ENCODE data around the gene NLGN1.

Gene NLGN1

DNA sequence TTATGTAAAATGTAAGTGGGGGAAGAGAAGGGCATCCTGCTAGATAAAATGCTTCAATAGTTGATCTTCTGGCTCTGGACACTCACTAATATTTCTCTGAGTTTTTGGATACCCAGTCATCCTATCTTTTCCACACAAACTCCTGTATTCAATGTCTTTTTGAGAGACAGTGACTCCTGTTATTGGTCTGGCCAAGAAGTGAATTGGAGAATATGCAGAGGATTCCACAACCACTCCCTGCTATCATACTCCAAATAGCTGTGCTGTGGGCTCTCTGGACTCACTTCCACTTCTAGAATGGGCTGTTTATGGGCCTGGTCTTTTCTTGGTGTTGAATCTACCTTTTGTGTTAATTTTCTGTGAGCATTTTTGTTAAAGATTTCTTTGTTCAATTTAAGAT lies 376.8 kb downstream of the NLGN1 start:
- DNase-seq: no peak

DNA sequence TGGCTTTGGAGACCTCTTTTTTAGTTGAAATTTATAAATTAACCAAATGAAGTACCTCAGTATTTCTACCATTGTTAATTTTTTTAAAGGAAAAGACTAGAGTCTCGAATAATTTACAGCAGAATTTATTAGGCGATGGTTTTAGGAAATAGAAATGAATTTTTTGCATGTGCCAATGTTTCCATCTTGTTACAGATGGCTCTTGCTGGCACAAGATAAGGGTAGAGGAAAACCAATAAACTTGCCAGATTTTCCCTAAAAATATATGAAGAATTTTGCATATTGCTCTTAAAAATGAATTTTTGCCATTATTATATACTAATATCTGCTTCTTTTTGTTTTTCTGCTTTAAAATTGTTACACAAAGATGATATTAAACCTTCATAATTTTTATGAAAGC lies 380.7 kb downstream of the NLGN1 start:
- no peak for DNase-seq

DNA sequence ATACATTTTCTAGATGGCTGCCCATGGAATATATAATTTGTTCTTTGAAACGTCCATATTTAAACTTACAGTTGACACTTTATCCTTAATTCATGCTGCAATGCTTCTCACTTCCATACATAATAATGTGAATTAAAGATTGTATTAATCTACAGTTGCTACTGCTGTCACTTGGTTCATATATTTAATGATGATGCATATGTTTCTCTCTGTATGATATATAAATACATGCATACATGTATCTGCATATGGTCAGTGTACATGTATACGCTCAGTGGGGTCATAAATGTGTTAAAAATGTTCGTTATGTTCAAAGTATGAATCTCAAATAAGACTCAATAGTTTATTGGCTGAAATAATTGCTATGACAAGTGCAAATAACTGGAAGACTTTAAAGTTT lies 382.5 kb downstream of the NLGN1 start:
- no peak for DNase-seq

DNA sequence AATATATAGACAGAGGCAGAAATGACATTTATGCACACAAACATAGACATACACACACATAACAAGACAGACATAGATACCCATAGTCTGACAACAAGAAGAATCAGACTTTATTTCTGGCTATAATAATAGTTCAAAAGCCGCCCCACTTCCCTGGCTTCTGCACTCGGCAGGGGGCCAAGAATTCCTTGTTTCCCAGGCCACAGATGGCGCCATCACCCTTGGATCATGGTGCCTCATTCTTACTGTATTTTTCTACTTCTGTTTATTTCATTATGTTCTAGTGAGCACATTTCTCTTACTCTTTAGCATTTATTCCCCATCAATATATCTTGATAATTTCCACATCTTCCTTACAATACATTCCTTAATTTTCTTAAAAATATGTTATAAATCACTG lies 387.5 kb downstream of the NLGN1 start:
- DNase-seq: no peak

DNA sequence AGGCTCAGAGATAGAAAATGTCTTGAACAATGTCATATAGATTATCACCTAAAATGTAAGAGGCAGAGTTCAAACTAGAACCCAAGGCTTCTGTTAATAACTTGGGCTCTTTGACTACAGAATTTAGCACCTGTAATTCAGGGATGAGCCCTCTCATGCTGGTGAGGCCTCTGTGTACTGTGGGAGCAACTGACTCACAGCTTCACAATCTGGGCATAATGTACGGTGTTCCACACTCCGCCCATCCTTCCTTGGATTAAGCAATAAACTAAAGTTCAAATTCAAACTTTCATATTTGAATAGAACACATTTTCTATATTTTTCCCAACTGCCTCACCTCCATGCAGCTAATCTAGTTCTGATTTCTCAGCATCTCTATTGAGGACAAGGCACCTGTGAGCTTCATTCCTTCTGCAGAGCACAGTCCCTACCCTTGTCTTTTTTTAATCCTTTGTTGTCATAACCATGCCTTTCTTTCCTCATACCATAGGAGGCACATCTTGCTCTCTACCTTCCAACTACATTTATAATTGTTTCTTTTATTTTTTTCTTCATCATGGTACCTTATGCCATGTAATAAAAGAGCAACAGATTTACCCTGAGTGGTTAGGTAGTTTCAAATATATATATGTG lies 392.1 kb downstream of the NLGN1 start:
- DNase-seq: no peak

DNA sequence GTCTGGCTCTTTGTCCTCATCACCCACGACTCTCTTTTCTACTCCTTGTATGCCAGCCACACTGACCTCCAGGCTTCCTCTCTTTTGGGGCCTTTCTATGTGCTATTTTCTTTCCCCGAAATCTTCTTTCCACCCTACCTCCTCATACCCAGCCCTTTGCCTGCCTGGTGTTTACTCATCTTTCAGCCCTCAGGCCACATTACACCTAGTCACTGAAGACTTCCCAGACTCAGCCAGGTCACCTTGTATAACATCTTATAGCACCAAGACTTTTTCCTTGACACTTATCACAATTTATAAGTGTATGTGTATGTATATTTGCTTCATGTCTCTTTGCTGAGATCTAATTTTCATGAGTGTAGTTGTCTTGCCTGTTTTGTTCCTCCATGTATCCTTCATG lies 396.4 kb downstream of the NLGN1 start:
- no peak for DNase-seq

DNA sequence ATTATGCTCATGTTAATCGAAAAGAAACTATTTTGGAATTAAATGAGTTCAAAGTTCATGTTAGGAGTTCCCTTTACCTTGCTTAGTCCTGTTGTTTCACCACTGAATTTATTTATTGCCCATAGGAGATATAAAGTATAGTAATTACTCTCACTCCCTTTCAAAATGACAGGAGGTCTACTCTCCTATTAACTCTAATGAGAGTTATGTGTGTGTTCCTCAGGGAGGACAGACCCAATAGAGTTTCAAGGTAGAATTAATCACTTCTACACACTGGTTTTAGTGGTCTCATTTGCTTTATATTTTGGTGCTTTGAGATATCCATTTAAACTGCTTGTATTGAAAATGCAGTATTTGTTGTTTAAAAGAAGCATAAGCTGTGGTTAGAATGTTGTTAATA lies 398.9 kb downstream of the NLGN1 start:
- no peak for DNase-seq

DNA sequence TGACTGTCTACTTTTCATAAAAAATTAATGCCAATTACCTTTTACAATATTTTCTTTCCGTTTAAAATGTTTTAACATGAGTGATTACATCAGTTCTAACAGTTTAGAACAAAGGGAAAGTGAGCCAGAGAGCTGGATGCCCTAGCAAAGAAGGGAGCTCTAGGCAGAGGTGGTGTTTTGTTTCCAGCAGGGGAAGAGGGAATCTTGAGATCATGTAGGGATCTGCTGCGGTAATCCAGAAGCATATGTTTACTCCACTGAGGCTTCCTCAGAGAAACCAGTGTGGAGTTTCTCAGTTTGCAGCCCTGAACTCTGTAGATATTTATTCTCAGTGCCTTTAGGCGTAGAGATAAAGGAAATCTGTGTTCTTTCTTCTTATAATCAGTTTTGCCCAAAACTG lies 399.3 kb downstream of the NLGN1 start:
- no peak for DNase-seq

DNA sequence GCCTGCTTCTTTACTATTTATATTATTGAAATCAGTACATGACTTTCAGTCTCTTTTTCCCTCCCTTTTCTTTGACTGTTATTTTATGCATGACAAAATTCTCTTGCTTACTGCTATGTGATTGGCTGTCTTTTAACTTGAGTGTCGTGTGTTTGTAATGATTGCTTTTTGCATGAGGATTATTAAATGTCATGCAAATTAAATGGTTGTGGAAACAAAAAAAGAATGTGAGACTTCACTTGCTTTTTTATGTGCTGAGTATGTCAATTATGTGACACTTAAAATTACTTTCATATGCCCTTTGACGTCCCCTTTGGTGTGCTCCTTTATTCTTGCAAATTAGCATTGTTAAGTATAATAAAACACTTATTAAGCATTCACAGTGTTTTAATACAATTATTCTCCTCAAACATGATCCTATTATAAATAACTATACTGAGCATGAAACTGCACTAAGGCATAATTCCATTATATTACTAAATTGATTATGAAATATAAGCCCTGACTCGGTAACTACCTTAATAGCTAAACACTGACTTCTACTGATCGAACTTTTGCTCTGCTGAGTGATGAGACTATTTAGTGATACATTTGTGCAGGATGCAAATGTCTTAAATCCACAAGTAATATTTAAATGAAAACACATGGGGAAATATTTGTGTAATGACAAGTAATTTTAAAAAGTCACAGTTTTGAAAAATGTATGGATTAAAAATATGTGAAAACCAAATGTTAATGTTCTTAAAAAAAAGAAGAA lies 401.7 kb downstream of the NLGN1 start:
- DNase-seq: no peak

DNA sequence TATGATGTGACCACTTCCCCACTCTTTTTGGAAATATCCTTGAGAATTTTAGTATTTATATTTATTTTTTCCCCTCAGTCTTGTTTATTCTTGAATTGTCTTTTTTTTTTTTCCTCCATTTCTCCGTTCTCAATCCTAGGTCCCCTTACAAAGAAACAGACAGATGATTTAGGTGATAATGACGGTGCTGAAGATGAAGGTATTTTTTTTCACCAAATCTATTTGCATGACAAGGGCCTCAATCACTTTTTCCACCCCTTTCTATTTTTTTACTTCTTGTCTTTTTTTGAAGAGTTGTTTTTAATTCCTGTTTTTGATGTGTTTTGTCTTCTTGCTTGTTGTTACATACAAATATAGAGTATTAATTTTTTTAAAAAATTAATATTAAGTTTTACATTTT lies 402.6 kb downstream of the NLGN1 start:
- no peak for DNase-seq

DNA sequence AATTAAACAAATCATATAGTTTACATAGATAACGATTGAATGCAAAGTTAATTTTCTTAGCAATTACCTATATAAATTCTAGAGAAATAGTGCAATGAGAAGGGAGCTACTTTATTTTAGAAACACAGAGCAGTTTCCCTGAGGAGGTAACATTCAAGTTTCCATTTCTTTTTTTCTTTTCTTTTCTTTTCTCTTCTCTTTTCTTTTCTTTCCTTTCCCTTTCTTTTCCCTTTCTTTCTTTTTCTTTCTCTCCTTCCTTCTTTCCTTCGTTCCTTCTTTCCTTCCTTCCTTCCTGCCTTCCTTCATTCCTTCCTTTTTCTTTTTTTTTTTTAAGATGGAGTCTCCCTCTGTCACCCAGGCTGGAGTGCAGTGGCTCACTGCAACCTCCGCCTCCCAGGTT lies 417.3 kb downstream of the NLGN1 start:
- no peak for DNase-seq

DNA sequence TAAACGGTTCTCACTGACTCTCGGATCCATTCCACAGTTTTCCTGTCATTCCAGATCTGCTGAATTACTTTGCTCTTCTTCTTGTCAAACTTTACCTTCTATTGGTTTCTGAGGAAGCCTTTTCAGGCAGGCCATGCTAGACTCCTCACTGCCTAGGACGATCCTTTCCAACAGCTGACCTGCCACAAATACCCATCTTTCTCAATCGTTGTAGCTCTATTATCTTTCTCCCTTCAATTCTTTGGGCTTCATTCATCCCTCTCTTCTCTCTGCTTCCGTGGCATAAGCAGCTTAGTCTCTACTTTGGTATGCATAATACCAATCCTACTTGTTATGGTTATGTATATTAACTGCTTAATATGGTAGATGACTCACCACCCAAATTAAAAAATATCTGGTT lies 421.8 kb downstream of the NLGN1 start:
- no peak for DNase-seq

DNA sequence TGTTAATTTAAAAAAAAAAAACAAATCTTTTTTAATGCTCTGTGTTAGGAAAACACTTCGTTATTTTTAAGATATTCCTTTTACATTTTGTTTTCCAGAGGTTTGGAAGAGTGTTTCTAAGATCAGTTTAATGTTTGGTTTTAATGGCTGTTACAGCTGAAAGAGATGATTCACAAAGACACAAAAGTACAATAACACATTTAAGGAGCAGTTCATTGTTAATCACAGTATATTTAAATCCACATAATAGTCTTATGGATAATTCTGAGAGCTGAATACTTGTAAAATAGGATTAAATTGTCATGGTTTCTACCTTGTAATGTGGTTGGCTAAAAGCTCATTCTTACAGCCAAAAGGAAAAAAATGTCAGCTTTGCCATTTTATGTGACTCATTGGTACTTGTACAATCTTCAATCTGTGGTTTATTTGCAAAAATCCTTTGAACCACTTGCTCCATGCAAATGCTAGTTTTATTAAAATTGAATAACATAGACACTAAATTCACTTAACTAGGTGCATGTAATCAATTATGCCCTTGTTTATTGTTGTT lies 426.4 kb downstream of the NLGN1 start:
- no peak for DNase-seq

DNA sequence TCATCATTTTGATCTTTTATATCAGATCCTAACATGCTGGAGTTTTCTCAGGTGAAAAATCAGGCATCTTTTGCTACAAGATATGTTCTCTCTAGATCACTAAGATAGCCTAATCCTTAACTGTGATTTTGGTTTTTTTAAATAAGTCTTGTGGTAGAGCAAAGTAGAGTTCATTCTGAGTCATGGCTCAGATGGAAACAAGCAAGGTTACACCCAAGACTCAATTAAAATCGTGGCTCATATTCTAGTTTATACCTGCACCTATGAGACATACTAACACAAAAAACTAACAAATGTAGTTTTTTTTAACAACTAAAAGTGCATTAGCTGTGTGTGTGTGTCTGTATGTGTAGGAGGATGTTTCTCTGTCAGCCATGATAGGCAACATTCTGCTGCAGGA lies 428.2 kb downstream of the NLGN1 start:
- no peak for DNase-seq

DNA sequence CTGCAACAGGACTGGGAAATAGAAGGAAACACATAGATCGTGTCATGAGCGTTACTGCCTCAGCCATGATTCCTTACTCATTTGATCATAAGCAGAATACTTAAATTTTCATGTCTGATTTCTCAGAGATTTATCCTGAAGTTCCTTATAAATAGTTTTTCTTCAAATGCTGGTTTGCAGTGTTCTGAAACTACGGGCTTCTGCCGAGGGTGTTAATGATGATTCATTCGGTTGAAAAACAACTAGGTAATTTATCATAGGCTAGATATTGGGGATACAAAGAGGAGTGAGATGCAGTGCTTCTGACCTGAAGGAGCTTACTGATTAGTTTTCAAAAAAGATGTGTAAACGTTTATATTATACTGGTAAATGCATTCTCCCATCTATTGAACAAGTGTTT lies 428.9 kb downstream of the NLGN1 start:
- no peak for DNase-seq

DNA sequence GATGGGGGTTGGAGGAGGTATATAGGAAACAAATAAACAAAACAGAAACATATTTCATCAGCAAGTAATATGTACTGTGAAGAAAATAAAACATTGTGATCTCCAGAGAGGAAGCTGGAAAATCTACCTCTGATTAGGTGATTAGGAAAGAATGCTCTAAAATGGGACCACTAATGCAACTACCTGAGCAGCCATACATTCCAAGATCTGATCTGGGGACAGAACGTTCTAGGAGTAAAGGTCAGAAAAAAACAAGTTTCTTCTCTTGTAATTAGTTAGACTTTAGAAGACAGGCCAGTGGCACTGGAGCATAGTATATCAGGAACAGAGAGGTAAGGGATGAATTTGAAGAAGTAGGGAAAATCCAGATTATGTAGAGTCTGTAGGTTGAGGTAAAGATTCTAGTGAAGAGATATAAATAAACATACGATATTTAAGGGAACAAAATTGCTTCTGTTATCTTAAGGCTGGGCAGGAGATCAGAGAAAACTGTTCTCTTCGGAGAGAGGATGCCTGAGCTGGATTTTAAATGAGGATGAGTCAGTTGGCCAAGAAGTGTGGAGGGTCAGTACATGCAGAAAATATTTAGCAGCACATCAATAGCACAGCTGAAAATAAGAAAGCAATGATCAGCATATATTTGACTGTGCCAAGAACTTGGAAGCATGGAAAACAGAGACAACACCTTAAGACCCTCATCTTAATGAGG lies 429.5 kb downstream of the NLGN1 start:
- DNase-seq: no peak

DNA sequence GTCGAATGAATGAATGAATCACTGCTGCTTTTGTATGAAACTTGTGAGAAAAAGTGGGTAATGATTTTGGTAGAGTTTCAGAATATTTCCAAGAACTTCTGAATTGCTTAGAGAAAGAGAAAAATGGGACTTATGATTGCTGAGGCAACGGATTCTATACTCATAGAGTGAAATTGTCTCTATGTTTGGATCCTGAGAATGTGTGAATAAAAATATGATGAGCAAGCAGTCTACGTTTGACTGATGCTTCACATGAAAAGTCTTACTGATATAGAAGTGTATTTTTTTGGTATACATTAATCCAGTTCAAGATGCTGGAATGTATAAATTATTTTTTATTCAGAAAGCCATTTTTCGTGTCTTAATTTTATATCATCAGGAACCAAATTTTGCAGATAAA lies 441.1 kb downstream of the NLGN1 start:
- no peak for DNase-seq

DNA sequence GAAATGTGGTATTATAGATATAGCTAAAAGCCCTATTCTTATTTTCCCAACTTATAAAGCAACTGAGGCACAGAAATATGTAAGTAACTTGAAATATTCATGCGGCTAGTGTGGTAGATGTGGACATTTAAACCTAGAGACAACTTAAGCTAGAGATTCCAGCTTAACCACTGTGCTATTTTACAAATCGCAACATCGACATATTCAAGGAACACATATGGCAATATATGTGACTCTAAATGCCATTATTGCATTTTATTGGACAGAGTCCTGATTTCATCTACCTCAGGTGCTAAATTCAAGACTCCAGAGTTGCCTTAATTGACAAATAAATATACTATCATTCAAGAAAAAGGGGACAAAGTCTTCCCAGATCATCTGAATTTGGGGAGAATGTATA lies 442.3 kb downstream of the NLGN1 start:
- DNase-seq: no peak

DNA sequence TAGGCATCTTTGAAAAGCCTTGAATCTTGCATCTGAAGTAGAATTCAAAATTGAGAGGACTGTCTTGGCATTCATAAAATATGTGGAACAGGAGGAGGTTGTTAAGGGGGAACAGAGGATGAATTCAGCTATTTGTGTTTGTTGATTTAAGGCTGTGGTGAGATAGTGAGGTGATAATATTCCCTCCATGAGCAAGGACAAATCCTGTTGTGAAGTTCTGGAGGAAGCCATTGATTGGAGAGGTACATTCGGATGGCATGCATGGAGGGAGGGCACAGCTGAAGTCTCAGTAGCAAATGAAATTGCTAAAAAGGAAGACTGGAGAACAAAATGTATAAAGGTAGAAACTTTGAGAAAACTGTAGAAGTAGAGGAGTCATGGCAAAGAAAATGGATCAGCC lies 443.8 kb downstream of the NLGN1 start:
- DNase-seq: no peak

DNA sequence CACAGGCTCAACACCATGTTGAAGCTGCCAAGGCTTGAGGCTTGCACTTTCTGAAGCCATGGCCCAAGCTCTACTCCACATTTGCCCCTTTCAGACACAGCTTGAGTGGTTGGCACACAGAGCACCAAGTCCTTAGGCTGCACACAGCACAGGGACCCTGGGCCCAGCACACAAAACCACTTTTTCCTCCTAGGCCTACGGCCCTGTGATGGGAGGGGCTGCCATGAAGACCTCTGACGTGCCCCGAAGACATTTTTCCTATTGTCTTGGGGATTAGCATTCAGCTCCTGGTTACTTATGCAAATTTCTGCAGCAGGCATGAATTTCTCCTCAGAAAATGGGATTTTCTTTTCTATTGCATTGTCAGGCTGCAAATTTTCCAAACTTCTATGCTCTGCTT lies 445.5 kb downstream of the NLGN1 start:
- DNase-seq: no peak

DNA sequence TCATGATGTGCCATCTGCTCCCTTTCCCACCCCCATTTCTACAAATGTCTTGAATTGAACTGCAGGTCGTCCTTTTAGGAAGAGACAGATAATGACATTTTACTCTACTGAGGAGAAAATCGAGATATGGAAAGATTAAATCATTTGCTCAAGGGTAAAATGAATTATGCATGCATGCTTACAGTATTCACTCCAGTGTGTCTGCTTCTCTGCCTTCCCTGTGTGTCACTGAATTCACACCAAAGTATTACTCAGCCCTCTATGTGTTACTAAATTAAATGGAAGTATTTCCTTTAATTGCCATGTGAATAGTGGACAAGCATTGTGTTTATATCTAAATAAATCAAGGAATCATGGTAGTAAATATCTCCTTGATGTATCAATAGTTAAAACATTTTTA lies 449.0 kb downstream of the NLGN1 start:
- DNase-seq: no peak

DNA sequence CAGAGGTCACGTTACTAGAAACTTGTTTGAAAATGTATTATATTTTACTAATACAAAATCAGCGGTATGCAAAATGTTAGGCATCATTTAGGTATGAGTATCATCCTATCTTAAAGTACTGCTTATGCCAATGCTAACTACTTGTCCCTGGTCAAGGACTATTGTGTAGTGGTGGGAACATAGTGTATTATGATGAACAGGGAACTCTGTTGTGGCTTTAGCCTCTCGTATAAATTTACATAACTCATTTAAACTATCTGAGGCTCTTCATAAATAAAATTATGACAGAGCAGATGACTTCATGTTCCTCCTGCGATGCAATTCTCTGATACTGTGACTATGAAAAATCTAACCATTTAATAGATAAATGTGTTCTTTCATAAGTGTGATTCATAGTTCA lies 451.9 kb downstream of the NLGN1 start:
- DNase-seq: no peak

DNA sequence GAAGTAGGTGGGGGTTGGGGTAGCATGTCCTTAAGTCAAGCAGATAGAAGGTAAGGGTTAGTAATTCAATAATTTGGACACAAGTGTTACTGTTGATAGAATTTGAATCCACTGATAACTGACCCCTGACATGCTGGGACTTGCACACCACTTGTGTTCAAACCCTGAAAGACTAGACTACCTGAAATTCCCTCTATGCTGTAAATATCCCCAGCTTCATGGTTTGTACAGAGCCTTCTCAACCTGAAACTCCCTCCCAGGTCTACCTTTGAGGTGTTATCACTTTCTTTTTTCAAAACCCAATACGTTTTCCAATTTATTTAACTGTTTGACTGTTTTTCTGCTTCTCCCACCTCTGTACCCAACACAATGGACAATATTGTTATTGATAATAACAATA lies 459.6 kb downstream of the NLGN1 start:
- no peak for DNase-seq

DNA sequence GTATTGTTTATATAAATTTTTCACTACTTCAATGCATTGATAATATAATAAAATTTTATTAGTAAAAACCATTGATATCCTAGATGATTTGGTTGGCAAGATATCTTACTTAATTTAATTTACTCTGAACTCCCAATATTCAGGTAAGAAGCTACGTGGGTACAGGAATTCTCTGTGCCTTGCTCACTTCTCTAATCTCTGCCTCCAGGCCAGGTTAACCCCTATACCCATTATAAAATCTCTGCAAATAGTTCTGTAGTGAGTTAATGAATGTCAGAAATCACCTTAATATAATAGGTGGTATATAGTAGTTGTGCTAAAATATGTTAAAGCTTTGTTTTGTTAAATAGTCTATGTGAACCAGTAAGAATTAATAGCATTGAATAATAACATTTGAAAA lies 465.2 kb downstream of the NLGN1 start:
- DNase-seq: no peak
